GM21528 (cell line): ENCODE data around the gene MS4A7.

ENCODE experiments used
- ATAC-seq: cut with Tn5 transposase; IDR thresholded peaks from one replicate; pipeline ENCODE4 v1.9.1; 2021; ENCODE audit warnings: mild to moderate bottlenecking, moderate library complexity; ENCODE audit not compliant: unreplicated experiment, low FRiP score

MS4A7 gene

DNA sequence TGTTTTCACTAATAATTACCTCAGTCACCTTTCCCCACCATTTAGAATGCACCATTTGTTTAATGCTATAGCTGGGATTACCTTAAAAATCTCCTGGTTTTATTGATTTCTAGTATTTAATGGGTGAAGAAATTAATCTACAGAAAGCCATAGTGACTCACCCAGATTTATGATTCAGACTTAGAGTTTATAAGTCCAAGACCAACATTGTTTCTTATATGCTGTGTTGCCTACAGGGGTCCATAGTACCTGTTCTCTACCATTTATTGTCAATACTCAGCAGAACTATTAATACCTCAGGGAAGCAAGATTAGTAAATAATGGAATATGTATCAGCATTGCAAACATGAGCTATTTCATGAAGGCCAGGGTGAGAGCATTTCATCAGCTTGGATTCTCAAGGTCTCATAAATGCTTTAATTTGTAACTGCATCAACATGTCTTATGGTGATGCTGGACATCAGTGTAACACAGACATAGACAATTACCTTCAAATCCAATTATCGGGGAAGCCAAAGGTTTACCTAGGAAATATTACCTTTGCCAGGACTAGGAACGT lies 8.0 kb upstream of the MS4A7 start:
- ATAC-seq, result no peak

DNA sequence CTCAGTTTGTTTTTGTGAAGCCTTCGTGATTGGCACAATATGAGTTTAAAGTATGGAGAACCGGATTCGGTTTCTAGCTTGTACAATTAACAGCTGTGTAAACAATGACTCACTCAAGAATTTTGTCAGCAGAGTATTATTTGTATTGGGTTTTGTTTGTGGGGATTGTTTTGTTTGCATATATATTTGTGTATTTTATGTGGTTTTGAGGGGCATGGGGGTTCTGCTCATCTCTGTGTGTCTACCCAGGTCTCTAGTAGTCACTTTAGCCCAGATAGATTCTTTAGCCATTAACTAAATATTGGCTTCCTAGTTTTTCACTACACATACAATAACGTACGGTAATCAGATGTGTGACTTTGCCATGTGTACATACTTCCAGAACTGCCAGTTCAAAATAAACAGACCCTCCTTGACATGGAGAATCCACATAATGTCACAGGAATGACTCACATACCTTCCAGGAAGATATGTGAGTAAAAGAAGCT lies 7.5 kb upstream of the MS4A7 start:
- no peak for ATAC-seq

DNA sequence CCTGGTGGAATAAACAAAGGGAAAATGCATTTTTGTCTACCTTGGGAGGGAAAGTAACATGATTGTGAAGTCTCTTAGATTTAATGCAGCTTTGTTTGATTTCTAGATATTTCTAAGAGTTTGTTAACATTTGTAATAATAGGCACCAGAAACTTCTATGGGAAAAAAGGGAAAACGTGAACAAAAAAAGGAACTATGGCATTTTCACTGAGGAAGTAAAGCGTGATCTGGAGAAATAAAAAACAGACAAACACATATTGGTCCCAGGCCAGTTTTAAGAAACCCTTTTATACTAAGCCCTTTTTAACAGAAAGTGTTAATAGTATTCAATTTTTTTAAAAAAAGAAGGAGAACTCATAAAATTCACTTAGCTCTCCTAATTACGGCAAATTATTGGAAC lies 6.9 kb upstream of the MS4A7 start:
- no peak for ATAC-seq

GRCh38 chr11:60371854-60372253 lies 6.5 kb upstream of the MS4A7 start:
- ATAC-seq, result no peak

DNA sequence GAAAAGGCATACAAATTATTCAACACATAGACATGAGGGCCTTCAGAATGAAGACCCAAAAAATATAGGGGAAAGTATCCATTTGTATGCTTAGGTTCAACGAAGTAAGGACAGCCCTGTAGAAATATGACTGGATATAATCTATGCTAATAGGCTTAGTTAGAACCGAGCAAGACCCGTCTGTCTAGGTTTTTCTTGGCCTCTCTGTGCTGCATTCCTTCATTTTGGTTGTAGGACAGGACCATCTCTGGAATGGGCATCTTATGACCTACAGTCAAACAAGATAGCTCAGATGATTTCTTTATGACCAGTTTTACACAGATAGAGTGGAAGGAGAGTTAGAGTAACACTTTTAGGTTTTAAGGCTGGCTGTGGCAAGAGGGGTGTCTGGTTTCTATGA lies 5.6 kb upstream of the MS4A7 start:
- no peak for ATAC-seq

DNA sequence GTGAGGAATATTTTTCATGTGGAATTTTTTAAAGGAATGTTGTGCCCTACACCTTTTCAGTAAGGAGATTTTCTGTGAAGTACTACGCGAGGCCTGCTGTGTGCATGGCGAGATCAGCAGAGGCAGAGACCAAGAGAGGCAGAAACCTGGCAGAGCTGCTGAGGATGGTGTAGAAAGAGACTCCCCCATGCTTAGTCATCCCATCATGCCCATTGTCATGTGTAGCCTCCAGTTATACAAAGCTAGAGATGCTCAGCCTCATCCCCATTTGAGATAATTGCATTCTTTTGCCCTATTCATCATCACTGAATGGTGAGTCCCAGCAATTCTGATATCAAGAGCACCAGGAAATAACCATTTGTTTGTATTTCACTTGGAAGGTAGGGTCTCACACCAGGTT lies 3.0 kb upstream of the MS4A7 start:
- ATAC-seq, result no peak

GRCh38 chr11:60376601-60377000 lies 1.7 kb upstream of the MS4A7 start:
- ATAC-seq, result no peak

- no peak for ATAC-seq
Observed at GRCh38 chr11:60377401-60378136, 763 bp upstream of the MS4A7 start.

- peak; percentile 90 for ATAC-seq
Observed at GRCh38 chr11:60389279-60389910, 11.1 kb downstream of the MS4A7 start.

- ATAC-seq, result no peak
Observed at GRCh38 chr11:60390419-60390818, 12.1 kb downstream of the MS4A7 start.

DNA sequence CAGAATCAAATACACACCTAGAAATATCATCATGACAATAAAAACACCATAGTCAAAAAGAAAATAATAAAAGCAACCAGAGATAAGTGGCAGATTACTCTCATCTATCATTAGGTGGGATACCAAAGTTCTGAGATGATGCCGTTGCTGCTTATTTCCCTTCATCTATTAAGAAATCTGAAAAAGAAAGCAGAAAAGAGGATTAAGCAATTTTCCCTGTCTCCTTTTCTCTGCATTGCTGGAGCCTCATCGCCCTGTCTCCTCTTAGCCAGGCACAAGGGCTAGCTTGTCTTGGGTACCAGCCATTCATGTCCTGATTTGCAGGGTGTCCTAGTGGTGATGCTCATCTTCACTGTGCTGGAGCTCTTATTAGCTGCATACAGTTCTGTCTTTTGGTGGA lies 14.0 kb downstream of the MS4A7 start:
- no peak for ATAC-seq

DNA sequence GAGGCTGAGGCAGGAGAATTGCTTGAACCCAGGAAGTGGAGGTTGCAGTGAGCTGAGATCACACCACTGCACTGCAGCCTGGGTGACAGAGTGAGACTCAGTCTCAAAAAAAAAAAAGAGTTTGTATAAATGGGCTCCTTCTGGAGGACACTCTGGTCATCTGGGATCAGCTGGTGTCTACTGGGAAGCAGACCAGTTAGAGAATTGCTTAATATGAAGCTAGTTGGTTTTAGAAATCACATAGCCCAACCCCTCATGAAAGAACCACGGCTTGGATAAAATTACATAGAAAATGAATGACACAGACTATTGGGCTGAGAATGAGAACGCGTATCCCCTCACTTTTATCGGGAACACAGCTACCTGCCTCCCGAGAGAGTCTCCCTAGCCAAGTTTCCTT lies 14.7 kb downstream of the MS4A7 start:
- ATAC-seq, result no peak

DNA sequence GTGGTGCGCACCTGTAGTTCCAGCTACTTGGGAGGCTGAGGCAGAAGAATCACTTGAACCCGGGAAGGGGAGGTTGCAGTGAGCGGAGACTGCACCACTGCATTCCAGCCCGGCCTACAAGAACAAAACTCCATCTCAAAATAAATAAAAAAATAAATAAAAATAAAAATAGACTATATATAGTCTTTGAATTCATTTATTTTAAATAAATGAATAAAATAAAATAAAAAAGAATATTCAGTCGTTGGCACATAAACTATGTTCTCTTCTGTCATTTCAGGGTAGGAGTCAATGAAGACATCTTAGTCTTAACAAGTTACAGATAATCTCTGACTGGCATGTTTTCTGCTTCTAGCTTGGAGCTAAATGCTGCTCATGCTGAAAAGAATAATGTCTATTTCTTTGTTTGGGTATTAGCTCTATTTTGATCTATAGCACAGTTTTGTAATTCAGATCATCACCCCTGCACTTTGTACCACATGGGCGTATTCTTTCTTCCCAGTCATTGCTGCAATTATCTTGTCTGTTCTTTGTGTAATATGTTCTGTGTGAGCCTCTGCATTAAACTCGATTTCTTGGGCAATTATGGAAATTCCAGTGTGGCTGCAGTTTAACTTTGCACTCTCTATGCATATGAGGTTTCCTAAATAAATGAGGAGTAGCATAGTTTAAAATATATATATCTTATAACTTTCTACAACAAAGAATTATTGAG lies 16.5 kb downstream of the MS4A7 start:
- no peak for ATAC-seq

DNA sequence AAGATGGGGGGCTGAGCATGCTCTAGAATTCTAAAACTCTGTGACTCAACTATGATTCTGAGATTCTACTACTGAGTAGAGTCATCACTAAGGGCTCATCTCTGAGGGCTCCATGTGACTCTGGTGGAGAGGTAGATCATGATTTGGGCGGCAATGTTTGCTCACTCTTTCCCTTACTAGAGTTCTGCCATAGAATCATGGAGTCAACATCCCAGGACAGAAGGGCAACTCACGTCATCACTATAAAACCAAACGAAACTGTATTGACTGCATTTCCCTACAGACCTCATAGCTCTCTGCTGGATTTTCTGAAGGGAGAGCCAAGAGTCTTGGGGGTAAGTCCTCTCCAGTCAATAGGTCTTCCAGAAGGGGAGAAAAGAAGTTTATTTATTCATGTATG lies 18.1 kb downstream of the MS4A7 start, which contains the start of gene MS4A14:
Gene MS4A14 (plus strand): TSS at position 78 of the 400 bp plus-strand sequence. CDS start 120 bp downstream, at position 198.
- peak; percentile 26 for ATAC-seq

DNA sequence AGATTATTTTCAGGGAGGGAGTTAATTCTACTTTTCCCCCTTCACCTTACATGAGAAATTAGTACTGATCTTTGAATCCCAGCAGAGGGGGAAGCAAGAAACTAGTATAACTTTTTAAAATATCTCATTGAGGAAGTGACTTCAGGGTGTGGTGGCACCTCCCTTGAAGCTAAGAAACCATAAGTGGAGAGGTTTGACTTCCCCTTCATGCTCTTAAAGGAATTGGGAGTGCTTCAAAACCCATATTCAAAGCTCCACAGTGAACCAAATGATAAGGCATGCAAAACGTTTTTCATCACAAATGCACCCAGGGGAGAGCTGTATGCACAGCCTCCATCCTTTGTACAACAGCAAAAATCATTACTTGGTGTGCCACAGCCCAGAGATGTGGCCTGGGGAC lies 18.5 kb downstream of the MS4A7 start:
- peak; percentile 73 for ATAC-seq

- ATAC-seq, result no peak
Observed at GRCh38 chr11:60420015-60420414, 41.7 kb downstream of the MS4A7 start.

DNA sequence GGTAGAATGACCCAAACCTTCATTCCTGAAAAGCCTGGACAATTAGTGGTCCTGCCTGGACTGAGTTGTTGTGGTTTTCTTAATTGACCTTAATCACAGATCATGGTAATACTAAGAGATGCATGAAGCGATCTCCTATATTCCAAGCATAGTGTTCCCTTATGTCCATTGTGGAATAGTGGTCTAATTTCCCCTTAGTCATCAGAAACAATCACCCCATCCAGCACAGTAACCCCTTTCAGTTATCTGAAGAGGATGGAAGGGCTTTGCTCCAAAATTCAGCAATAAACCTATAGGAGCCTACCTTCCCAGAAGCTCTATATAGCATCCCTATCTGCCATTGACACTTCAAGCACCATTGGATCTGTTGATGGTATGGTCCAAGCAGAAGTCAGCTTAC lies 44.3 kb downstream of the MS4A7 start:
- no peak for ATAC-seq

DNA sequence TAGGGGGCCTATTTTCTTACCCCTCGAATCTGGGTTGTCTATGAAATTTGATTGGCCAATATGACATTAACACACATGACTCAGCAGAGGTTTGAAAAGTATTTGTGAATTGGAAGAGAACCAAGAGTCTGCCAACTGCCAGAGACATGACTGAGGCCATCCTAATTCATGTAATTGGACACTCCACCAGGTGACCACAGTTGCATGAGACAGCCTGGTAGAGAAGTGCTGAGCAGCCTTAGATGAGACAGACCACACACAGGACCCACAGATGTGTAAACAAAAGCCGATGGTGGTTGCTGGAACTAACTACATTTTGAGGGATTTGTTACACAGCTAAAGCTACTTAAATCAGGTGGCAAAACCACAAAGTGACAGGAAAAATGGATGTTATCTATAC lies 50.2 kb downstream of the MS4A7 start:
- ATAC-seq, result no peak

DNA sequence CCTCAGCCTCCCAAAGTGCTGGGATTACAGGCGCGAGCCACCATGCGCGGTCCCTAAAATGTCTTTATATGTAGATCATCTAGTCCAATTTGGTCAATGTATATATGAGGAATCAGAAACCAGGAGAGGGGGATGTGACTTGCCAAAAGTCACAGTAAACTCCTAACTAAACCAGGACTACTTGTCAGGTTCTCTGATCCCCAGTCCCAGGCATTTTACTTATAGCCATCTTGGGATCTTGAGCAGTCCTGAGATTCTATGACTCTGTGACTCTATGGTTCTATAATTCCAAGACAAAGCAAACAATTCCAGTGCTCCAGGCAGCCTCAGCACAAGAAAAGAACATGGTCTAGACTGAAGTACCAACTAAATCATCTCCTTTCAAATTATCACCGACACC lies 50.9 kb downstream of the MS4A7 start, which contains the start of gene MS4A5:
Gene MS4A5 (plus strand): TSS at position 301 of the 400 bp plus-strand sequence. CDS start 103 bp downstream, outside the sequence.
- no peak for ATAC-seq

GRCh38 chr11:60431251-60431650 lies 52.9 kb downstream of the MS4A7 start:
- ATAC-seq, result no peak

GRCh38 chr11:60433401-60433800 lies 55.1 kb downstream of the MS4A7 start:
- ATAC-seq, result no peak
